GM12891 (cell line): ENCODE results near the gene XPO1.

Experiments used
- DNase-seq: peaks from one replicate; pipeline ENCODE4 v3.0.0; 2011; ENCODE audit warnings: low spot score; ENCODE audit not compliant: insufficient read length
- FAIRE-seq: peaks from 2 replicates; lab custom pipeline; 2011; peaks lifted over from hg19 to GRCh38; lab: Jason Lieb, UNC
- PAX5 ChIP-seq: IDR thresholded peaks from 2 replicates; pipeline ENCODE4 v1.6.1; 2011; ENCODE audit warnings: low read length, moderate library complexity, mild to moderate bottlenecking; ENCODE audit not compliant: insufficient read depth, severe bottlenecking
- POLR2A ChIP-seq: IDR thresholded peaks from 2 replicates; pipeline ENCODE4 v1.6.1; 2011; ENCODE audit warnings: low read depth, low read length, control low read depth
- POLR2AphosphoS5 ChIP-seq: IDR thresholded peaks from 2 replicates; pipeline ENCODE4 v1.6.1; 2011; ENCODE audit warnings: low read depth, low read length, control low read depth
- POU2F2 ChIP-seq: IDR thresholded peaks from 2 replicates; pipeline ENCODE4 v1.6.1; 2011; ENCODE audit warnings: low read depth, mild to moderate bottlenecking, control low read depth, low read length, moderate library complexity
- SPI1 ChIP-seq: IDR thresholded peaks from 2 replicates; pipeline ENCODE4 v1.6.1; 2011; ENCODE audit warnings: low read depth, low read length, control low read depth
- TAF1 ChIP-seq: IDR thresholded peaks from 2 replicates; pipeline ENCODE4 v1.6.1; 2011; ENCODE audit warnings: low read depth, low read length, control low read depth

XPO1 gene

DNA sequence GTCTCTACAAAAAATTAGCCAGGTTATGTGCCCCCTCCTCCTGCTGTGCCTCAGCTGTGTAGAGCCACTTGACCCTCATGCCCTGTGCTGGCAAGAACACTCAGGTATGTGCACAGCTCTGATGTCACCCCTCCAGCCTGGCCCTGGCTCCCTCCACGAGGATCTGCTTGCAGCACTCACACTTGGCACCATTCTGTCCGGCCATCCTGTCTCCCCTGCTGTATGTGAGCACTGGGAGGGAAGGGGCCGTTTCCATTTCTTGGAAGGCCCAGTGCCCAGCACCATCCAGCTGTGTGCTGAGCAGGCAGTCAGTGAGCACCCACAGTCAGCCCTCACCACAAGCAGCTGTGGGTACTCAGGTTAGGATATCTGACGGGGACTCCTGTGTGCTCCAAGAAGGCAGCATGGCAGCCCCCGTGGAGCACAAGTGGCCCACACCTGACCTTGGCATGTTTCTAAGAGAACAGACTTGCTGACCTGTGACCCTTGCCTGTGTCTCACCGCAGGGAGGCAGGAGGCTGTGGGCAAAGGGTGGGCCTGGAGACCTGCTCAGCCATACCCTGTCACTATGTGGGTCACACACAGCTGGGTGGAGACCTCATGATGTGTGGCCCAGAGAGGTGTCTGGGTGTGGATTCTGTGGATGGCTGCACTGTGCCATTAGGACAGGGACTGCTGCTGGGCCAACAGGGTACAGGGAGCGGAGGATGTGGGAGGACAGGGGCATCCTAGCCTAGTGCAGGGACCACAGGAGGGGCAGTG, 98.7 kb downstream of the XPO1 start:
- DNase-seq (no peak), FAIRE-seq (no peak)
- TF ChIP-seq POU2F2 (no peak), POLR2AphosphoS5 (no peak), SPI1 (no peak), PAX5 (no peak), TAF1 (no peak), POLR2A (no peak)

DNA sequence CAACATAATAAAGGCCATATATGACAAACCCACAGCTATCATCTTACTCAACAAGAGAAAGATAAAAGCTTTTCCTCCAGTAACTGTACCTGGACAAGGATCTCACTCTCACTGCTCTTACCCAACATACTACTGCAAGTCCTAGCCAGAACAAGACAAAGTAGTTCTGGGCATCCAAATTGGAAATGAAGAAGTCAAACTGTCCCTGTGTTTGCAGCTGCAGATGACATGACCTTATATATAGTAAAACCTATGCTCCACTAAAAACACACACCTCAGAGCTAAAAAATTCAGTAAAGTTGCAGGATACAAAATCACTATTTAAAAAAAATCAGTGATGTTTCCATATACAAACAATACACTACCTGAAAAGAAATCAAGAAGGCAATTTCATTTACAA, 99.5 kb downstream of the XPO1 start:
- FAIRE-seq (no peak), DNase-seq (no peak)
- TF ChIP-seq PAX5 (no peak), POLR2AphosphoS5 (no peak), TAF1 (no peak), SPI1 (no peak), POU2F2 (no peak), POLR2A (no peak)

DNA sequence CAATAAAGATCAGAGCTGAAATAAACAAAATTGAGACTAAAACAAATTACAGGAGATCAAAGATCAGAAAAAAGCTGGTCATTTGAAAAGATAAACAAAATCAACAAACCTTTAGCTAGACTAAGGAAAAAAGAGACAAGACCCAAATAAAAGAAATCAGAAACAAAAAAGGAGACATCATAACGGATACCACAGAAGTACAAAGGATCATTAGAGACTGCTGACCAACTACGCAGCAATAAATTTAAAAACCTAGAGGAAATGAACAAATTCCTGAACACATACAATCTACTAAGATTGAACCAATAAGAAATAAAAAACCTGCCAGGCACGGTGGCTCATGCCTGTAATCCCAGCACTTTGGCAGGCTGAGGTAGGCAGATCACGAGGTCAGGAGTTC, 101.0 kb downstream of the XPO1 start:
- TF ChIP-seq POU2F2 (no peak), POLR2AphosphoS5 (no peak), SPI1 (no peak), POLR2A (no peak), TAF1 (no peak), PAX5 (no peak)
- DNase-seq, result no peak
- FAIRE-seq, result no peak

DNA sequence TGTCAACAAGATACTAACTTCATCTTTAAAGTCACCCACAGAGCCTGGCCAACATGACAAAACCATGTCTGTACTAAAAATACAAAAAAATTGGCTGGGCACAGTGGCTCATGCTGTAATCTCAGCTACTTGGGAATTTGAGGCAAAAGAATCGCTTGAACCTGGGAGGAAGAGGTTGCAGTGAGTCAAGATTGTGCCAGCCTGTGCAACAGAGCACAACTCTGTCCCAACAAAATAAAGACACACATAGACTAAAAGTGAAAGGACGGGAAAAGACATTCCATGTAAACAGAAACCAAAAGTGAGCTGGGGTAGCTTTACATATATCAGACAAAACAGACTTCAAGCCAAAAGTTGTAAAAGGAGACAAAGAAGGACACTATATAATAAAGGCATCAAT, 102.1 kb downstream of the XPO1 start:
- no peak for TF ChIP-seq POLR2A
- no peak for TF ChIP-seq PAX5
- no peak for TF ChIP-seq POLR2AphosphoS5
- TF ChIP-seq POU2F2, result no peak
- TF ChIP-seq SPI1, result no peak
- DNase-seq (no peak), FAIRE-seq (no peak)

DNA sequence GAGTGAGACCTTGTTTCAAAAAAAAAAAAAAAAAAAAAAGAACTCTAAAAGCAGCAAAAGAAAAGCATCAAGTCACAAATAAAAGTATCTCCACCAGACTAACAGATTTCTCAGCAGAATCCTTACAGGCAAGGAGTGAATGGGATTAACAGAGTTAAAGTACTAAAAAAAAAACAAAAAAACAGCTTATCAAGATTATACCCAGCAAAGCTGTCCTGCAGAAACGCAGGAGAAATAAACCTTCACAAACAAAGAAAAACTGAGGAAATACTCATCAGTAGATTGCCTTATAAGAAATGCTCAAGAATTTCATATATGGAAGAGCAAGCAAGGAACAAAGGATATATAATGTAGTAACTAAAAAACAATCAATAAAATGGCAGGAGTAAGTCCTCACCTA, 102.9 kb downstream of the XPO1 start:
- FAIRE-seq, result no peak
- no peak for DNase-seq

DNA sequence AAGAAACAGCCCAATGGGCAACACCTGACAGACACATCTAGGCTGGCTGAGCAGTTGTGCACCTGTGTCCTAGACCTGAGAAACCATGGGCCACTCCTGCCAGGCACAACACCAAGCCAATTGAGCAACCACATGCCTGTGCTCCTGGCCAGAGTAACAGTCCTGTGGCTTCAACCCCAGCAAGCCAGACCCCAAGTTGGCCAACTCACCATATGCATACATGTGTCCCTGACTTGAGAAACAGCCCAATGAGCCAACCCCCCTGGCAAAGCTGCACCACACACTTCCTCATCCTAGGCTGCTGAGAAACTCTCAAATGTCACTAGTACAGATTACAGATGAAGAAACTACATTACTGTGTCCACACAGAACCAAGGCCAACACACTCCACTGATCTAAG, 103.8 kb downstream of the XPO1 start:
- FAIRE-seq, result peak; percentile 62

More for the DNA sequence above, 102.9 kb downstream of the XPO1 start:
- no peak for TF ChIP-seq SPI1
- TF ChIP-seq TAF1, result no peak
- no peak for TF ChIP-seq POLR2A
- TF ChIP-seq PAX5, result no peak
- no peak for TF ChIP-seq POU2F2
- no peak for TF ChIP-seq POLR2AphosphoS5

DNA sequence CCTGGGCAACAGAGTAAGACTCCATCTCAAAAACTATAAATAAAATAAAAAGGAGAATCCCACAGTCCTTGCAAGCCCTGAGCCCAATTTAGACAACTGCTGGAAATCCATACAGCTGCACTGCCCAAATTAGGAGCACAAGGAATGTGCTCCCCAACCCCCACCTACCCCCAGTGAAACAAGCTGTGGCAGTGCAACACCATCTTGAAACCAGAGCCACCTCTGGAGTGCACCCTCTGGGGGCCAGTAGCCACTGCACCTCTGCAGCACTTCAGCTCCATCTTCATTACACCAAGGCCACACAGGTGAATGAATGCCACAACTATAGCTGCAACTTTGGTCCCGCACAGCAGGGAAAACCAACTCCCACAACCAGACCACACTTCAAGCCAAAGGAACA, 104.5 kb downstream of the XPO1 start:
- FAIRE-seq (no peak), DNase-seq (no peak)
- no peak for TF ChIP-seq POLR2AphosphoS5

More for the DNA sequence above, 103.8 kb downstream of the XPO1 start:
- DNase-seq, result no peak
- TF ChIP-seq SPI1, result peak; percentile 83
- TF ChIP-seq POLR2A, result no peak

DNA sequence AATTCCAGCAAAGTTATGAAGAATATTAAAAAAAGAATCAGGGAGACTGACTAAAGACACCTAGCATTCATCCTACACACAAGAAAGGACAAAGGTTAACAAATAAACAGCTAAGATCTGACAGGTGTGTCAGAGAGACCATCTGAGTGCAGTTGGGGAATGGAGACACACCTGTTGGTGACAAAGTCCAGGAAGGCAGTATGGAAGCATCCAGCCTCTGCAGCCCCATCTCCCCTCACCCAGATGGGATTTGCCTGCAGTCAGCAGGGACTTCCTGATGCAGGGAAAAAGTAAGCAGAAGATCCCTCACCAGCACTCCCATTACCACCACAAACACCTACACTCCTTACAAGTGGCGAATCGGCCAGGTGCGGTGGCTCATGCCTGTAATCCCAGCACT, 105.2 kb downstream of the XPO1 start:
- FAIRE-seq (no peak), DNase-seq (no peak)
- TF ChIP-seq POLR2A (no peak), PAX5 (no peak), POLR2AphosphoS5 (no peak)

DNA sequence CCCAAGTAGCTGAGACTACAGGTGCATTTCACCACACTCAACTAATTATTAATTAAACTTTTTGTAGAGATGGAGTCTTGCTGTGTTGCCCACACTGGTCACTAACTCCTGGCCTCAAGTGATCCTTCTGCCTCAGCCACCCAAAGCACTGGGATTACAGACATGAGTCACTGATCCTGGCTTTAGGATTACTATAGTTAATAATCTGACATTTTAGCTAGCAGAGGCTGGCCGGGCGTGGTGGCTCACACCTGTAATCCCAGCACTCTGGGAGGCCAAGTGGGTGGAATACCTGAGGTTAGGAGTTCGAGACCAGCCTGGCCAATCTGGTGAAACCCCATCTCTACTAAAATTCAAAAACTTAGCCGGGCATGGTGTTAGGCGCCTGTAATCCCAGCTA, 106.8 kb downstream of the XPO1 start:
- no peak for TF ChIP-seq POU2F2
- no peak for TF ChIP-seq POLR2A
- no peak for TF ChIP-seq TAF1
- TF ChIP-seq PAX5, result no peak
- no peak for TF ChIP-seq SPI1
- TF ChIP-seq POLR2AphosphoS5, result no peak
- DNase-seq (no peak), FAIRE-seq (no peak)
